ENCODE data around the gene NUSAP1. TPM values are rescaled to one million over a fixed set of nuclear protein-coding genes. Genes with fewer than 3 reads are reported as not detected.

NUSAP1 gene
- polyA plus RNA-seq, 2 of the 4 experiments (the other 2 are of a cell fraction) = 103 to 110 TPM

- TF ChIP-seq CEBPB (IDR thresholded peaks at IDR 0.05) (no peak), TP53 (CRISPR knock-in tag; IDR thresholded peaks at IDR 0.05) (no peak), ATOH8 (CRISPR knock-in tag; IDR thresholded peaks at IDR 0.05; ENCODE audit: low read depth) (no peak)
These were observed 8.8 kb downstream of the NUSAP1 start (continued) for GRCh38 chr15:41341519-41341918.

DNA sequence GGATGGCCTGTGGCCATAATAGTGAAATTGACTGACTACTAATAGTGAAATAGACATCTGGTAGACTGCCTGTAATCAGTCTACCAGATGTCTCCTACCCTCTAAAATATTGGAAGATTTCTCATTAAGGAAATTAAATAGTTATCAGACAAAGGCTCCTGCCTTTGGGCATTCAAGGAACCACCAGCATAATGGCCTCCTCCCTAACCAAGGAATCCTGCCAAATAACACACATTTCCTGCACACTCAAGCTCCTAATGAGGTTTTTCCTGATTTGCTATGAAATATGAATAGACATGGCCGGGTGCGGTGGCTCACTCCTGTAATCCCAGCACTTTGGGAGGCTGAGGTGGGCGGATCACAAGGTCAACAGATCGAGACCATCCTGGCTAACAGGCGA is 14.6 kb downstream of the NUSAP1 start:
- ChIA-PET CTCF (interaction anchor here (0.6 kb wide), 1 partner anchor 32 kb away, joined by 3 read pairs; no protein-coding TSS in a partner anchor), POLR2A (no interaction called here)
- Histone ChIP-seq H3K4me2 (no peak overlapping the region), H3K4me1 (no peaks in the 10 kb centered on the region), H3K9me3 (no peaks in the 10 kb centered on the region), H3K4me3 (no peak overlapping the region), H3K27ac (no peak overlapping the region)
- 97% methylated on average over 5 of the region's 5 CpGs for WGBS (ENCODE audit: missing lambda C conversion rate)
- DNase-seq (ENCODE audit: low read depth in 1 of 2, low spot score in 1 of 2) (no peak), ATAC-seq (no peak), FAIRE-seq (no peak)
- TF ChIP-seq JUNB (IDR thresholded peaks at IDR 0.05) = no peak
- no peak for TF ChIP-seq HDAC2 (IDR thresholded peaks at IDR 0.05)
- TF ChIP-seq EP300 (IDR thresholded peaks at IDR 0.05) = no peak
- no peak for TF ChIP-seq CHD4 (IDR thresholded peaks at IDR 0.05; ENCODE audit: borderline replicate concordance)
- no peak for TF ChIP-seq RNF2 (IDR thresholded peaks at IDR 0.05; ENCODE audit: borderline replicate concordance, low read depth)
- TF ChIP-seq MAZ (IDR thresholded peaks at IDR 0.05; ENCODE audit: borderline replicate concordance, low read depth, low read length) = no peak
- no peak for TF ChIP-seq POLR2AphosphoS2 (conservative IDR thresholded peaks at IDR 0.05; ENCODE audit: low read length)
- TF ChIP-seq, protein P1, sequence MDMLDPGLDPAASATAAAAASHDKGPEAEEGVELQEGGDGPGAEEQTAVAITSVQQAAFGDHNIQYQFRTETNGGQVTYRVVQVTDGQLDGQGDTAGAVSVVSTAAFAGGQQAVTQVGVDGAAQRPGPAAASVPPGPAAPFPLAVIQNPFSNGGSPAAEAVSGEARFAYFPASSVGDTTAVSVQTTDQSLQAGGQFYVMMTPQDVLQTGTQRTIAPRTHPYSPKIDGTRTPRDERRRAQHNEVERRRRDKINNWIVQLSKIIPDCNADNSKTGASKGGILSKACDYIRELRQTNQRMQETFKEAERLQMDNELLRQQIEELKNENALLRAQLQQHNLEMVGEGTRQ (IDR thresholded peaks at IDR 0.05) = no peak
- no peak for TF ChIP-seq REST (IDR thresholded peaks at IDR 0.05)
- no peak for TF ChIP-seq PHF8 (IDR thresholded peaks at IDR 0.05; ENCODE audit: borderline replicate concordance, low read depth)
- no peak for TF ChIP-seq SMC3 (IDR thresholded peaks at IDR 0.05)
- no peak for TF ChIP-seq KDM1A (IDR thresholded peaks at IDR 0.05; ENCODE audit: low read depth)
- no peak for TF ChIP-seq ELK1 (IDR thresholded peaks at IDR 0.05; ENCODE audit: low read depth, low read length)
- no peak for TF ChIP-seq BHLHE40 (IDR thresholded peaks at IDR 0.05; ENCODE audit: low read depth, low read length)
- TF ChIP-seq, protein P2, sequence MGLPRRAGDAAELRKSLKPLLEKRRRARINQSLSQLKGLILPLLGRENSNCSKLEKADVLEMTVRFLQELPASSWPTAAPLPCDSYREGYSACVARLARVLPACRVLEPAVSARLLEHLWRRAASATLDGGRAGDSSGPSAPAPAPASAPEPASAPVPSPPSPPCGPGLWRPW (IDR thresholded peaks at IDR 0.05) = no peak
- TF ChIP-seq RCOR1 (IDR thresholded peaks at IDR 0.05; ENCODE audit: low read depth, low read length) = no peak
- TF ChIP-seq HOXB5 (CRISPR knock-in tag; IDR thresholded peaks at IDR 0.05) = no peak
- no peak for TF ChIP-seq HEYL (CRISPR knock-in tag; IDR thresholded peaks at IDR 0.05)
